HCT116 (cell line): ENCODE measurements around the gene ERGIC1. TPM values are rescaled to one million over a fixed set of nuclear protein-coding genes. Genes with fewer than 3 reads are reported as not detected.

Experiments used
- ATAC-seq: fragments of 200-7000 bp; cut with Tn5 transposase; 2 replicates; pipeline ENCODE4 v1.9.1; 2020; ENCODE audit warnings: mild to moderate bottlenecking, moderate library complexity
- BruUV-seq: library from RNA; stranded (reverse); fragments of 400-500 nt; replicated peaks from 2 replicates; lab custom pipeline; 2021; lab: Mats Ljungman, UMichigan
- CTCF ChIA-PET: fragments of 300-600 bp; sonication (Branson Sonifier 250); formaldehyde crosslinking; loops from one replicate; lab custom pipeline; 2021; ENCODE audit warnings: antibody characterized with exemption; lab: Charles Lee
- POLR2A ChIA-PET: fragments of 300-600, 350-600 bp; sonication (Branson Sonifier 250); formaldehyde crosslinking; loops from one replicate; lab custom pipeline; 2021; ENCODE audit warnings: antibody characterized with exemption; lab: Charles Lee
- RAD21 ChIA-PET, 2 experiments: fragments of 300-600 bp; sonication (Branson Sonifier 250); formaldehyde crosslinking; loops; one replicate each; lab custom pipeline; 2023; ENCODE audit warnings: low total read pairs in 2 of 2; ENCODE audit not compliant: uncharacterized antibody in 2 of 2, unreplicated experiment in 2 of 2, low non-redundant PET in 1 of 2; lab: Charles Lee
- DNase-seq: peaks from one replicate; pipeline ENCODE4 v3.0.0-alpha.2; 2010; ENCODE audit warnings: low read depth, low spot score
- H2AFZ ChIP-seq: fragments of 200-600 bp; shearing (Covaris generic), sonication (generic); 2 replicates; pipeline ENCODE4 v1.6.1; 2017; ENCODE audit warnings: low read depth, mixed run types, mixed read lengths, antibody characterized with exemption, low read length; ENCODE audit not compliant: poor library complexity, severe bottlenecking
- H3K27ac ChIP-seq: 2 replicates; pipeline ENCODE4 v1.5.1; 2012; ENCODE audit warnings: low read depth, low read length
- H3K27me3 ChIP-seq: fragments of 200-600 bp; sonication (generic); 2 replicates; pipeline ENCODE4 v1.6.1; 2016; ENCODE audit warnings: mixed run types, low read length, mixed read lengths; ENCODE audit not compliant: insufficient read depth
- H3K36me3 ChIP-seq, 2 experiments: fragments of 200-500 bp in 1 of 2; fragments of 200-600 bp in 1 of 2; sonication (Bioruptor generic) in 1 of 2; sonication (generic) in 1 of 2; 2 replicates each; pipeline versions ENCODE4 v1.5.1 to v1.6.1; 2014 to 2016; ENCODE audit warnings: low read length in 2 of 2, inconsistent platforms in 1 of 2, mixed read lengths in 1 of 2, mixed run types in 1 of 2; ENCODE audit not compliant: insufficient read depth in 2 of 2, control insufficient read depth in 1 of 2
- H3K4me1 ChIP-seq, 2 experiments: fragments of 200-600 bp in 1 of 2; sonication (generic) in 1 of 2; 2 replicates each; pipeline versions ENCODE4 v1.5.1 to v1.6.1; 2012 to 2017; ENCODE audit warnings: low read length in 2 of 2, inconsistent platforms in 1 of 2, mild to moderate bottlenecking in 1 of 2, mixed read lengths in 1 of 2, mixed run types in 1 of 2, moderate library complexity in 1 of 2; ENCODE audit not compliant: insufficient read depth in 2 of 2, control insufficient read depth in 1 of 2
- H3K4me2 ChIP-seq: fragments of 200-600 bp; sonication (generic); 2 replicates; pipeline ENCODE4 v1.6.1; 2017; ENCODE audit warnings: mixed run types, low read length, mixed read lengths
- H3K4me3 ChIP-seq, 2 experiments: fragments of 200-600 bp in 1 of 2; sonication (generic) in 1 of 2; replicated peaks in 1 of 2; 2 replicates each; pipeline ENCODE4 v1.5.1; 2011 to 2016; ENCODE audit warnings: low read length in 2 of 2, control low read depth in 1 of 2, low read depth in 1 of 2, mild to moderate bottlenecking in 1 of 2, mixed read lengths in 1 of 2, mixed run types in 1 of 2
- H3K79me2 ChIP-seq: fragments of 200-600 bp; sonication (generic); 2 replicates; pipeline ENCODE4 v1.6.1; 2017; ENCODE audit warnings: mild to moderate bottlenecking, mixed run types, low read length, moderate library complexity, mixed read lengths; ENCODE audit not compliant: insufficient read depth
- H3K9ac ChIP-seq: fragments of 200-600 bp; sonication (generic); 2 replicates; pipeline ENCODE4 v1.6.1; 2016; ENCODE audit warnings: low read length, mixed read lengths
- H3K9me2 ChIP-seq: fragments of 200-600 bp; sonication (generic), shearing (Covaris generic); 2 replicates; pipeline ENCODE4 v1.6.1; 2017; ENCODE audit warnings: mixed run types, mild to moderate bottlenecking, moderate library complexity; ENCODE audit not compliant: insufficient read depth
- H3K9me3 ChIP-seq, 2 experiments: fragments of 200-500 bp in 1 of 2; fragments of 200-600 bp in 1 of 2; sonication (Bioruptor generic) in 1 of 2; sonication (generic) in 1 of 2; 2 replicates each; pipeline ENCODE4 v1.6.1; 2014 to 2017; ENCODE audit warnings: low read length in 2 of 2, mixed read lengths in 2 of 2, inconsistent platforms in 1 of 2, low read depth in 1 of 2, mild to moderate bottlenecking in 1 of 2, mixed run types in 1 of 2, moderate library complexity in 1 of 2; ENCODE audit not compliant: control insufficient read depth in 1 of 2, insufficient read depth in 1 of 2
- H4K20me1 ChIP-seq: fragments of 200-600 bp; sonication (generic), shearing (Covaris generic); 2 replicates; pipeline ENCODE4 v1.6.1; 2017; ENCODE audit warnings: mixed run types, mild to moderate bottlenecking, moderate library complexity; ENCODE audit not compliant: insufficient read depth
- CBX3 ChIP-seq: IDR thresholded peaks from 2 replicates; pipeline ENCODE4 v1.6.1; 2012; ENCODE audit warnings: low read depth
- CEBPB ChIP-seq: IDR thresholded peaks from 2 replicates; pipeline ENCODE4 v1.6.1; 2012; ENCODE audit warnings: low read depth
- EGR1 ChIP-seq: IDR thresholded peaks from 2 replicates; pipeline ENCODE4 v1.6.1; 2012; ENCODE audit warnings: low read depth
- ELF1 ChIP-seq: IDR thresholded peaks from 2 replicates; pipeline ENCODE4 v1.6.1; 2012; ENCODE audit warnings: low read depth, borderline replicate concordance
- EZH2phosphoT487 ChIP-seq: fragments of 200-600 bp; IDR thresholded peaks from 2 replicates; pipeline ENCODE4 v1.6.1; 2018; ENCODE audit warnings: antibody characterized with exemption, borderline replicate concordance
- POLR2A ChIP-seq: IDR thresholded peaks from 2 replicates; pipeline ENCODE4 v1.7.0; 2011; ENCODE audit warnings: borderline replicate concordance; ENCODE audit not compliant: insufficient read depth, insufficient read length; ENCODE audit errors: extremely low read depth
- POLR2AphosphoS5 ChIP-seq: IDR thresholded peaks from 2 replicates; pipeline ENCODE4 v1.6.1; 2011; ENCODE audit warnings: mild to moderate bottlenecking, low read depth, low read length, moderate library complexity
- RAD21 ChIP-seq: IDR thresholded peaks from 2 replicates; pipeline ENCODE4 v1.6.1; 2012; ENCODE audit warnings: low read depth, mild to moderate bottlenecking
- SP1 ChIP-seq: IDR thresholded peaks from 2 replicates; pipeline ENCODE4 v1.6.1; 2012; ENCODE audit warnings: low read depth
- SRF ChIP-seq: IDR thresholded peaks from 2 replicates; pipeline ENCODE4 v1.6.1; 2012; ENCODE audit warnings: low read depth
- YY1 ChIP-seq: IDR thresholded peaks from 2 replicates; pipeline ENCODE4 v1.6.1; 2011; ENCODE audit warnings: low read length, low read depth, moderate library complexity, mild to moderate bottlenecking; ENCODE audit not compliant: insufficient replicate concordance; ENCODE audit errors: extremely low read depth
- ZBTB33 ChIP-seq: IDR thresholded peaks from 2 replicates; pipeline ENCODE4 v1.6.1; 2011; ENCODE audit warnings: mild to moderate bottlenecking, low read length, moderate library complexity; ENCODE audit not compliant: insufficient replicate concordance; ENCODE audit errors: extremely low read depth
- intact Hi-C: fragments of 100-400 bp; cut with micrococcal nuclease; formaldehyde crosslinking; loops from 2 replicates; pipeline ENCODE4 v1.10.0; 2022
- total RNA-seq: library from RNA; stranded (reverse); gene quantifications from one replicate; pipeline ENCODE4 v1.2.1, GENCODE V29; 2021; ENCODE audit not compliant: unreplicated experiment
- TF ChIP-seq, protein P1 (sequence below): IDR thresholded peaks from 2 replicates; pipeline ENCODE4 v1.6.1; 2012

The ERGIC1 gene
- total RNA-seq, 1 experiment from 2014 or later: 73.3 TPM

DNA sequence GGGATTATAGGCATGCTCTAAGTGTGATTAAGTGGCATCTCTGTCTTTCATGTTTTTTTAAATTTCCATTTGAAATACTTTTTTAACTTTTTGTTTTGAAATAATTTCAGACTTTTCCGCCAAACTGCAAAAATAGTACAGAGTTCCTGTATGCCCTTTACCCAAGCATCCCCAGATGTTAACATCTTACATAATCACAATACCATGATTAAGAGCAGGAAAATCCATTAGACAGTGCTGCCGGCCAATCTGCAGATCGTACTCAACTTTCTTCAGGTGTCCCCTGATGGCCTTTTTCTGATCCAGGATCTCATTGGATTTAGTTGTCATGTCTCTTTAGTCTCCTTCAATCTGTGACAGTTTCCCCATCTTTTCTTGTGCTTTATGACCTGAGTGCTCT is 49.0 kb downstream of the ERGIC1 start:
- no peak overlapping the region for H3K4me3 ChIP-seq
- no peak overlapping the region for H2AFZ ChIP-seq
- H3K36me3 ChIP-seq: no peaks in the 10 kb centered on the region
- DNase-seq (no peak), ATAC-seq (no peak)
- ChIA-PET CTCF (no interaction called here), POLR2A (no interaction called here), RAD21 (no interaction called here)
- intact Hi-C loops: no loop called here
- TF ChIP-seq ZBTB33 (no peak), CEBPB (no peak), EZH2phosphoT487 (no peak), SP1 (no peak), ELF1 (no peak), SRF (no peak), EGR1 (no peak), RAD21 (no peak), POLR2AphosphoS5 (no peak), YY1 (no peak), POLR2A (no peak), CBX3 (no peak)
- TF ChIP-seq, protein P1, sequence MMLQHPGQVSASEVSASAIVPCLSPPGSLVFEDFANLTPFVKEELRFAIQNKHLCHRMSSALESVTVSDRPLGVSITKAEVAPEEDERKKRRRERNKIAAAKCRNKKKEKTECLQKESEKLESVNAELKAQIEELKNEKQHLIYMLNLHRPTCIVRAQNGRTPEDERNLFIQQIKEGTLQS: no peak
- no peaks in the 10 kb centered on the region for H3K27me3 ChIP-seq
- no peaks in the 10 kb centered on the region for H3K9me2 ChIP-seq
- peaks cover 0 to 10% of the 10 kb centered on the region in 2 experiments; a peak in 2 of 4 replicates for H3K4me1 ChIP-seq
- H4K20me1 ChIP-seq: no peaks in the 10 kb centered on the region
- H3K4me2 ChIP-seq: no peak overlapping the region
- no peak overlapping the region for H3K9ac ChIP-seq
- no peak overlapping the region for H3K27ac ChIP-seq
- no peaks in the 10 kb centered on the region; the same call in 1 of the 2 replicates for H3K79me2 ChIP-seq
- BruUV-seq: no TSS peak
- H3K9me3 ChIP-seq: no peaks in the 10 kb centered on the region
